Neuronal stem cell (in vitro differentiated cells): ENCODE measurements around the gene PLS1.

Experiments used
- DNase-seq: peaks from one replicate; pipeline ENCODE4 v3.0.0-alpha.2; 2013; ENCODE audit warnings: low spot score
- H2AFZ ChIP-seq: one replicate; pipeline ENCODE4 v1.6.1; 2013; ENCODE audit warnings: mild to moderate bottlenecking, low read length, inconsistent platforms
- H2AK5ac ChIP-seq: 2 replicates; pipeline ENCODE4 v1.6.1; 2013; ENCODE audit warnings: low read depth, mild to moderate bottlenecking, inconsistent platforms, low read length, moderate library complexity, mixed read lengths
- H2BK120ac ChIP-seq: 2 replicates; pipeline ENCODE4 v1.6.1; 2013; ENCODE audit warnings: low read depth, mild to moderate bottlenecking, inconsistent platforms, low read length, moderate library complexity, mixed read lengths
- H2BK12ac ChIP-seq: one replicate; pipeline ENCODE4 v1.6.1; 2013; ENCODE audit warnings: low read length, inconsistent platforms
- H2BK15ac ChIP-seq: 2 replicates; pipeline ENCODE4 v1.6.1; 2013; ENCODE audit warnings: mild to moderate bottlenecking, low read length, inconsistent platforms, mixed read lengths
- H2BK5ac ChIP-seq: one replicate; pipeline ENCODE4 v1.6.1; 2013; ENCODE audit warnings: inconsistent platforms, mild to moderate bottlenecking, low read length, moderate library complexity
- H3K14ac ChIP-seq: one replicate; pipeline ENCODE4 v1.6.1; 2013; ENCODE audit warnings: low read length, inconsistent platforms
- H3K18ac ChIP-seq: 2 replicates; pipeline ENCODE4 v1.6.1; 2013; ENCODE audit warnings: low read length, inconsistent platforms
- H3K23ac ChIP-seq: 2 replicates; pipeline ENCODE4 v1.6.1; 2013; ENCODE audit warnings: low read depth, mild to moderate bottlenecking, mixed read lengths, low read length, inconsistent platforms; ENCODE audit not compliant: poor library complexity
- H3K27ac ChIP-seq: replicated peaks from 3 replicates; pipeline ENCODE4 v1.5.1; 2013; ENCODE audit warnings: low read length, inconsistent platforms
- H3K27me3 ChIP-seq, 3 experiments: 2 replicates each; pipeline ENCODE4 v1.6.1; 2013; ENCODE audit warnings: low read length in 3 of 3, mild to moderate bottlenecking in 2 of 3, inconsistent platforms in 1 of 3, low read depth in 1 of 3, mixed read lengths in 1 of 3, moderate library complexity in 1 of 3; ENCODE audit not compliant: control insufficient read depth in 3 of 3, insufficient read depth in 3 of 3
- H3K36me3 ChIP-seq, 2 donors: replicated peaks in 1 of 2; 2 replicates each; pipeline ENCODE4 v1.6.1; 2013; ENCODE audit warnings: low read length in 2 of 2; ENCODE audit not compliant: control insufficient read depth in 2 of 2, insufficient read depth in 2 of 2
- H3K4ac ChIP-seq: 2 replicates; pipeline ENCODE4 v1.6.1; 2013; ENCODE audit warnings: inconsistent platforms, mild to moderate bottlenecking, low read length, moderate library complexity
- H3K4me1 ChIP-seq, 2 donors: 1 replicate in 1 of 2; 2 replicates in 1 of 2; pipeline ENCODE4 v1.6.1; 2013; ENCODE audit warnings: low read length in 2 of 2, low read depth in 1 of 2; ENCODE audit not compliant: control insufficient read depth in 2 of 2, insufficient read depth in 1 of 2
- H3K4me2 ChIP-seq: one replicate; pipeline ENCODE4 v1.6.1; 2013; ENCODE audit warnings: mild to moderate bottlenecking, low read length, inconsistent platforms; ENCODE audit not compliant: insufficient read depth, poor library complexity, severe bottlenecking
- H3K4me3 ChIP-seq, 2 donors: 2 replicates each; pipeline ENCODE4 v1.5.1; 2013; ENCODE audit warnings: low read length in 2 of 2, mild to moderate bottlenecking in 2 of 2, inconsistent platforms in 1 of 2, moderate library complexity in 1 of 2
- H3K79me1 ChIP-seq: one replicate; pipeline ENCODE4 v1.6.1; 2013; ENCODE audit warnings: low read depth, mild to moderate bottlenecking, inconsistent platforms, low read length, moderate library complexity
- H3K9ac ChIP-seq: one replicate; pipeline ENCODE4 v1.6.1; 2013; ENCODE audit warnings: mild to moderate bottlenecking, low read depth, low read length, inconsistent platforms; ENCODE audit not compliant: poor library complexity
- H3K9me3 ChIP-seq, 2 donors: replicated peaks in 1 of 2; 2 replicates each; pipeline versions ENCODE3 to v1.6.1; 2013; ENCODE audit warnings: low read length in 2 of 2, mild to moderate bottlenecking in 2 of 2, inconsistent platforms in 1 of 2, low read depth in 1 of 2, mixed read lengths in 1 of 2, moderate library complexity in 1 of 2; ENCODE audit not compliant: control insufficient read depth in 2 of 2, insufficient read depth in 1 of 2
- H4K8ac ChIP-seq: one replicate; pipeline ENCODE4 v1.6.1; 2013; ENCODE audit warnings: low read depth, mild to moderate bottlenecking, inconsistent platforms, low read length, moderate library complexity
- H4K91ac ChIP-seq: one replicate; pipeline ENCODE4 v1.6.1; 2013; ENCODE audit warnings: low read length, low read depth, mild to moderate bottlenecking, inconsistent platforms; ENCODE audit not compliant: poor library complexity
- WGBS, 2 donors: extraction: QIAGEN DNeasy Blood & Tissue Kit; methylation state at CpG; one replicate each; pipeline ENCODE4 v1.1.7; 2013; ENCODE audit warnings: missing lambda C conversion rate in 2 of 2, mixed read lengths in 1 of 2; ENCODE audit not compliant: insufficient read length in 2 of 2, insufficient replicate concordance in 1 of 2; ENCODE audit errors: extremely low coverage in 2 of 2; 5-methylcytosine and 5-hydroxymethylcytosine counted together

The PLS1 gene

GRCh38 chr3:142624341-142625152 lies 28.4 kb downstream of the PLS1 start:
- H3K14ac ChIP-seq, result no peak overlapping the region
- H2AFZ ChIP-seq, result no peak overlapping the region
- no peaks in the 10 kb centered on the region for H3K4me1 ChIP-seq
- no peak overlapping the region for H2AK5ac ChIP-seq
- H3K4me3 ChIP-seq, result no peak overlapping the region
- H3K9me3 ChIP-seq, result no peaks in the 10 kb centered on the region
- H3K18ac ChIP-seq, result no peak overlapping the region
- WGBS, 2 donors, result no CpG with 5 or more reads among the region's 2 CpGs
- no peak overlapping the region for H2BK5ac ChIP-seq
- H4K8ac ChIP-seq, result no peak overlapping the region
- H4K91ac ChIP-seq, result no peak overlapping the region
- no peak for DNase-seq
- no peak overlapping the region for H2BK120ac ChIP-seq
- no peak overlapping the region for H3K4me2 ChIP-seq
- no peak overlapping the region for H3K23ac ChIP-seq
- H2BK15ac ChIP-seq, result no peak overlapping the region
- no peak overlapping the region for H3K9ac ChIP-seq
- no peaks in the 10 kb centered on the region for H3K36me3 ChIP-seq
- no peaks in the 10 kb centered on the region for H3K79me1 ChIP-seq
- no peak overlapping the region for H2BK12ac ChIP-seq
- no peak overlapping the region for H3K27ac ChIP-seq
- no peak overlapping the region for H3K4ac ChIP-seq
- no peaks in the 10 kb centered on the region for H3K27me3 ChIP-seq

GRCh38 chr3:142625153-142625440 lies 28.9 kb downstream of the PLS1 start:
- H2BK120ac ChIP-seq, result no peak overlapping the region
- no peak overlapping the region for H3K9ac ChIP-seq
- H3K4me2 ChIP-seq, result no peak overlapping the region
- H3K23ac ChIP-seq, result no peak overlapping the region
- H4K8ac ChIP-seq, result no peak overlapping the region
- no peak overlapping the region for H3K4me3 ChIP-seq
- no peaks in the 10 kb centered on the region for H3K36me3 ChIP-seq
- no peak overlapping the region for H4K91ac ChIP-seq
- no peak overlapping the region for H2AFZ ChIP-seq
- WGBS, 2 donors, result no CpG with 5 or more reads among the region's 2 CpGs
- DNase-seq, result no peak
- H3K27me3 ChIP-seq, result no peaks in the 10 kb centered on the region
- H3K4me1 ChIP-seq, result no peaks in the 10 kb centered on the region
- no peak overlapping the region for H2BK15ac ChIP-seq
- H3K9me3 ChIP-seq, result no peaks in the 10 kb centered on the region
- H2BK12ac ChIP-seq, result no peak overlapping the region
- no peaks in the 10 kb centered on the region for H3K79me1 ChIP-seq
- H3K14ac ChIP-seq, result no peak overlapping the region
- no peak overlapping the region for H3K4ac ChIP-seq
- no peak overlapping the region for H2AK5ac ChIP-seq
- no peak overlapping the region for H3K18ac ChIP-seq
- H2BK5ac ChIP-seq, result no peak overlapping the region
- H3K27ac ChIP-seq, result no peak overlapping the region

- Histone ChIP-seq H2BK15ac (no peak overlapping the region), H3K4me3 (no peak overlapping the region), H3K36me3 (no peaks in the 10 kb centered on the region), H2AK5ac (no peak overlapping the region), H3K27me3 (no peaks in the 10 kb centered on the region), H2BK12ac (no peak overlapping the region), H3K18ac (no peak overlapping the region), H4K91ac (no peak overlapping the region), H3K79me1 (no peaks in the 10 kb centered on the region), H2BK5ac (no peak overlapping the region), H2BK120ac (no peak overlapping the region), H4K8ac (no peak overlapping the region), H3K9me3 (no peaks in the 10 kb centered on the region), H3K27ac (no peak overlapping the region), H3K9ac (no peak overlapping the region), H3K14ac (no peak overlapping the region), H3K4me1 (no peaks in the 10 kb centered on the region), H3K4ac (no peak overlapping the region), H2AFZ (no peak overlapping the region), H3K4me2 (no peak overlapping the region), H3K23ac (no peak overlapping the region)
- no peak for DNase-seq
These were observed 30.8 kb downstream of the PLS1 start for GRCh38 chr3:142626971-142627370.

- H3K36me3 ChIP-seq, result no peaks in the 10 kb centered on the region
- H3K4me2 ChIP-seq, result no peak overlapping the region
- H2BK15ac ChIP-seq, result no peak overlapping the region
- H3K79me1 ChIP-seq, result no peaks in the 10 kb centered on the region
- H3K27me3 ChIP-seq, result no peaks in the 10 kb centered on the region
- H4K8ac ChIP-seq, result no peak overlapping the region
- no CpG with 5 or more reads among the region's 1 CpG for WGBS, 2 donors
- H2BK120ac ChIP-seq, result no peak overlapping the region
- H3K9ac ChIP-seq, result no peak overlapping the region
- H4K91ac ChIP-seq, result no peak overlapping the region
- H3K18ac ChIP-seq, result no peak overlapping the region
- H3K9me3 ChIP-seq, result no peaks in the 10 kb centered on the region
- H3K27ac ChIP-seq, result no peak overlapping the region
- no peaks in the 10 kb centered on the region for H3K4me1 ChIP-seq
- H3K14ac ChIP-seq, result no peak overlapping the region
- no peak overlapping the region for H2AFZ ChIP-seq
- no peak overlapping the region for H2BK5ac ChIP-seq
- no peak overlapping the region for H2BK12ac ChIP-seq
- H3K4me3 ChIP-seq, result no peak overlapping the region
- no peak for DNase-seq
- no peak overlapping the region for H3K4ac ChIP-seq
- H3K23ac ChIP-seq, result no peak overlapping the region
- no peak overlapping the region for H2AK5ac ChIP-seq
These were observed 32.6 kb downstream of the PLS1 start for GRCh38 chr3:142628801-142629200.
